Measurements from ENCODE around the gene NCAM1. TPM values are rescaled to one million over a fixed set of nuclear protein-coding genes. Genes with fewer than 3 reads are reported as not detected.

NCAM1 gene
- polyA plus RNA-seq, 4 donors, result 75.0 to 94.3 (median 85.6) TPM

DNA sequence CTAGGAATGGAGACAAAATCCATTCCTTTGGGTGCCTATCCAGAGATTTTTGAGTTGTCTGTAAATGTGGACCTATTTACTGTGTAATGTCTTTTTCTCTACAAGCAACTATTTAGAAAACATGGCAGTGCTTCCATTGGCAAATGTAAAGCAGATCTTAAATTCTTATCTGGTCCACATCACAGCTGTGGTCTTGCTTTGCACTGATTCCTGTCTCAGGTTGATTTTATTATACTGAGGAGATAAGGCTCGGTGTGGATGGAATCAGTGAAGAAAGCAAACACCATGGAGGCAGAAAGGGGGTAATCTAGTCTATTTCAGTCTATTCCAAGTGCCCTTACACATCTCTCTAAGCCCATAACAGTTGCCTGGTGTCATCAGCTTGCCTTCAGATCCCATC, 160.5 kb downstream of the NCAM1 start:
- no peak for DNase-seq (ENCODE audit: low read depth in 4 of 4, low spot score in 2 of 4)

DNA sequence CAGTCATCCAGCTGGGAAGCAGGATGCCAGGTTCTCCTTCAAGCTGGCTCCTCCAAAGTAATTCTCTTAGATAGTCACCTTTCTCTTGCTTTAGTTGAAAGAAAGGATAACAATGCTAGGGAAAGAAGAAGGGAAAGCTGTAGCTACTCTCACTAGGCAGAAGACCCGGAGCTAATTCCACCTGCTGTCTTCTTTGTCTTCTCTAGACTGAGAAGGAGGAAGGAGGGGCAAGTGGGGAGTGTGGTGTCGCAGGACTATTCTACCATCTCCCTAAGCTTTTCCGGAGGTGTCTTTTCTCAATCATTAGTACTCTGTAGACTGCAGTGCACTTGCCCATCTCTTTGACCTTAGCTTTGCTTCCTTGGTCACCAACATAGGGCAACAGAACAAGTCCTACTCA, 162.8 kb downstream of the NCAM1 start:
- DNase-seq (ENCODE audit: low read depth in 4 of 4, low spot score in 2 of 4), result no peak

DNA sequence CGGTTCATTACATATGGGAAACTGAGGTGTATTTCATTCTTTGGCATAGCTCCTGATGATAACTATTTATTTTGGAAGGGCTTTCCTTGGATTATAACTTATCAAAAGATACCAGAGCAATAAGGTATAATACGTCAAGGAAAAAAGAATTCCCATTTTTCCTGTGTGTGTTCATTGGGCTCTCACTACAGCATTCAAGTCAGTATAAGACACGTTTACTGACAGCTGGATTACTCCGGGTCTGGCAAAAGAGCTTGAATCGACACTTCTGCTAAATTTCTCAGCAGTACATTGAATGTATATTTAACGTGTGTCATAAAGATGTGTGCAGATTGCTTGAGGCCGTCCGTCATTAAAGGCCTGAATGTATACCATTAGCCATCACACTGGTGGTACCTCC, 163.4 kb downstream of the NCAM1 start:
- DNase-seq (ENCODE audit: low read depth in 4 of 4, low spot score in 2 of 4), result no peak

DNA sequence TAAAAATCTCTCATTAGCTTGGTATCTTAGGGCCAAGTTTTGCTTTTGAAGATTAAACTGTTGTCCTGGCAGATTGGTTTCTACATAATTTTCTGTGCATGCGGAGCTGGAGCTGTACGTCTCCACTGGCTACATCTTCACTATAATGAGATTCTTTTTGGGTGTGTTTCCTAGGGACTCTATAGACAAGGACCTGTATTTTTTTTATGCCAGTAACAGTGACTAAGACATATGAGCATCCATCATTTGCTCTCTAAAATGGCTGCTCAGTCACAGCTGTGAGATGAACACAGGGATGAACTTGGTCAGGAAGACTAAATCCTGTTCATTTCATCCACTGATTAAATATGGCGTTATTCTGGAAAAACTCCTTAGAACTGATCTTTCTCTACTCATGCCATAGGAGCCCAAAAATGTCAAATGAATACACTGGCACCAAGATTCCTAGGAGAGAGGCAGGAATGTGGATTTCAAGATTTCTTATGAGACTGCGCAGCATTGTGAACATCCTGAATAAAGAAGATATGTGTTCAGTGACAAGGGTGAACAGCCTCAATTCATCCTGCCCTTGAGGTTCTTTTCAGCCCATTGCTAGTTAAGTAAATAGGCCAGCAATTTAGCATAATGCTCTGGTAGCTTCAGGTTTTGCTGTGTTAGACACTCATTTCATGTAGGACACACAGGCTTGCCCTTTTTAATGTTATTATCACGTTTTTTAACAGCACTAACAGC, 168.2 kb downstream of the NCAM1 start:
- DNase-seq (ENCODE audit: low read depth in 4 of 4, low spot score in 2 of 4), result no peak

DNA sequence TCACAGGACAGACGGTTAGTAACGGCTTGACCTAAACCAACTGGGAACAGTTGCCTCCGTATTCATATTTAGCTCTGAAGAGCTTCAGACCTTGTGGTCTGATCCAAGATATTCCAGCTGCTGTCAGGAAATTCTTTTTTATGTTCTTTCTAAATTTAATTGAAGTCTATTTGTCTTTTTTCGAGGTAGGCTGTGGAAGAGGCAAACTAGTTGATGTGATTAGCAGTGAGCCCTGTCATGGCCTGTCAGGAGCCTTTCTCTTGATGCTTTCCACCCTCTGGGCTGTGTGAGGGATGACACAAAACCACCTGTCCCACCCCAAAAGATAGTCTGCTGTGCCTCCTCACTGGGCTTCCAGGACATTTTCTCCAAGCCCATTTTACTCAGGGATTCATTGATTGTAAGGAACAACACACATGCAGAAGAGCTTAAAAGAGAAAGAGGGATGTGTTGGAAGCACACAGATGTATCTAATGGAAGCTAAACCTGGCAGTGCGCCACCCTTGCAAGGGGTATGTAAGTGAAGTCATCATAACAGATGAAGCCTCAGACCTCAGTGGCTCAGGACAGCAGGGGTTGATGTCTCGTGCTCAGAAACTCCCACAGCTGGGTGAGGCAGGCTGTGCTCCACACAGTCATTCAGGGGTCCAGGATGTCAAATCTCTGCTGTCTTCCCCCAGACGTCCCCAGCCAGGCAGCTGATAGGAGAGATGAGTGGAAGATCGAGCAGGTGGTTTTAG, 170.0 kb downstream of the NCAM1 start:
- DNase-seq (ENCODE audit: low read depth in 4 of 4, low spot score in 2 of 4), result no peak

DNA sequence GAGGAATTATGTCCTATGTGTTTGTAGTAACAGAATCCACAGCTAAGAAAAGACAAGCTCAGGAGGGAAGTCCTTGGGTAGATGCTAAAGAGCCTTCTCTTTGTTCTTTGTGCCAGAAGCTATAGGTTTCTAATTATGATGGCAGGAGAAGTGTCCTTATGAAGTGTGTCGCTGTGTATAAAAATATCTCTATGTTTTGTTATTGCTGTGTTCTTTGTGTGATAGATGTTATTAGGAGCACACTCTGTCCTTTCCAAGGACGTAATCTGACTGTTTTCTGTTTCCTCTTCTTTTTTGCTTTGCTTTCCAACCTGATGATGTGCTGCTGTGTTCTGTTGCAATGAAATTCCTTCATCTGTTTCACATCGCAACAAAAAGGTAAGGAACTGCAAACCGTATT, 171.9 kb downstream of the NCAM1 start:
- DNase-seq (ENCODE audit: low read depth in 4 of 4, low spot score in 2 of 4), result no peak

DNA sequence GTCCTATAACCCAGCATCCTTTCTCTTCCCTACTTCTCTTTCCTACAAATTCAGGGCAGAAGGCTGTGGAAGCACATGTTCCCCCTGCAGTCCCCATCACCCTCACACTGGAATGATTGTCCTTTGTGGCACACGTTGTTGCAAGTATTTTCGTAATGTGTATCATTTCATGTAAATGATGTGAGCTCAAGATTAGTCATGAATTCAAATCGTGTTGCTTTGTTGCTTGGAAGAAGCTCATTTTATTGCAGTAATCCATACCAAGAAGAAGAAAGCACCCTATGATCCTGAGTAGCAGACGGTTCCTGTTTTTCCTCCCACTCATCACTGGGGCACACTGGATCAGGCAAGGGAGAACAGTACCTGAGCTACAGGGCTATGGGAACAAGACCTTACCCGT, 173.4 kb downstream of the NCAM1 start:
- no peak for DNase-seq (ENCODE audit: low read depth in 4 of 4, low spot score in 2 of 4)

DNA sequence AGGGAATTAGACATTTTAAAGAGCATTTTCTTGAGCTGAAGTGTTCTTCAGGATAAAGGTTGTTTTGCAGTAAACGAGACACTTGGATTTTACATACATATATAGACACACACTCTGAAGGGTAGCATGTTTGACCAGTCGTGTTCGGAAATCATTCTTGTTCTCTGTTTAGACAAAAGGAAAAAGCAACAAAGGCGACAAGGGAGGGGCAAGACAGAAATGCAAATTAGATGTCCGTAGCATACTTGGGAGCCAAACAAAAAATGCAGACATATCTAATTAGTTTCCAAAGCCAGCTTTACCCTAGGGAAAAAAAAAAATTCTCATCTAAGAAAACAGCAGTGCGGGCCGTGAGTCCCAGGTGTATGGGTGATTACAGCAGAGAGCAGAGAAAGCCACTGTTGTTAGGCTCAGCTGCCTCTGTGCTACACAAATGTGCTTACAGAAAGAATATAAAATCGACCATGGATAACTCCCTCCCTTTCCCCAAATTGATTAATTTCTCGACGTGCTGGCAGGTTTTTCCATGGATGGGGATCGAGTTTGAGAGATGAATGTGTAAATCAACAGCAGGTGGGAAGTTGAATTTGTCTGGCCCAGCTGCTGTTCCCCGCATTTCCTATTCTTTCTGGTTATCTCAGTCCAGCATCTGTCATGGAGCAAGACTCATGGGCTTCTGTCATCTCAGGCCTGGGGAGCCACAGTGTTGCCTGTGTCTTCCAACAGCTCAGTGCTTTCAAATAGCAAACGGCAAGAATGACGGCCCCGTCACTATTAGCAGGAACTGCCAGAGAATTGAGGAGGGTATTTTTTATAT, 176.7 kb downstream of the NCAM1 start:
- no peak for DNase-seq (ENCODE audit: low read depth in 4 of 4, low spot score in 2 of 4)

DNA sequence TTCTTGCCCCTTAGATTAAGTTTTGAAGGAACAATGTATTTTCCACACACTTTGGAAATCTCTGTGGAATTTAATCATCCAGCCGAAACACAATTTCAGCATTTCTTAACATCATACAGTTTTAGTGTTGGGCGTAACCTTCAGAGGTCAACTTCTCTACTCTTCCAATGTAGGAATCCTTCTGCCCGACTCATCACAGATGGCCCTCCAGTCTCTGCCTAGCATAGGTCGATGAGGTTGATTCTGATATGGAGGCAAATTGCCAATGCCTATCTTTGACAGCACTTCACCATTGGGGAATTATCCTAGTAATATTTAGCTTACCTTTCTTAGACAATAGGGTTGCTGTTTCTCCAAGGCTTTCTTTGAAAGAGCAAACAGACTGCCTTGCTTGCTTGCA, 177.5 kb downstream of the NCAM1 start:
- DNase-seq (ENCODE audit: low read depth in 4 of 4, low spot score in 2 of 4), result no peak

DNA sequence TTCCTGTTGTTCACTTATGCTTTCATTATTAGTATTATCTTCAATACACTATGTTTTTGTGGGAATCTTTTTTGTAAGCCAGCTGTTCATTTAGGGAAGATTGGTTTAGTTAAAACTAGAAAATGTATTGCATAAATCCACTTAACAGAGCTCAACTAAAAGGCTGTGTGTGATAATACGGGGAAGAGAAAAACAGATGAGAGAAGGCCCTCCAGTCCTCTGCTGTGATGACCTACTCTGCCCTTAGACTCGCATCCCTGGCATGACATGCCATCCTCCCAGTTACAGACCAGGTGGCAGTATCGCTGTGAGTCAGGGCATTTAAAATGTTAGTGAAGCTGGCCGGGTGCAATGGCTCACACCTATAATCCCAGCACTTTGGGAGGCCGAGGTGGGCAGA, 179.8 kb downstream of the NCAM1 start:
- no peak for DNase-seq (ENCODE audit: low read depth in 4 of 4, low spot score in 2 of 4)

DNA sequence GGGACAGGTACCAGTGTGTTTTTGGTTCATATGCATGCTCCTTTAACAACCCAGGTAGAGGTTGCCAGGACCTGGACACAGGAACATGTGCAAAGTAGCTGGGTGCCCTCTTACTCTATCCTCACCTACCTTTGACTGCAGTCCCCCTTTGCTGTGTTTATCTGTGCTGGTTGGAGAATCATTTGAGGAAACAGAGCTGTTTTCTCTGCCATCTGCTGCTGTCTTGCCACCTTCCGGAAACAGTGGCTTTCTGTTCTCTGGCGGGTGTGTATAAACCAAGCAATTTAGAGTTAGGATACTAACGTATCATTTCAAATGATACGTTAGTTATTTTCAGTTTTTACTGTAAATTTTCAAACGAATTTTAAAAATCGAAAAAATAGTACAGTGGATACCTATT, 181.3 kb downstream of the NCAM1 start:
- DNase-seq (ENCODE audit: low read depth in 4 of 4, low spot score in 2 of 4), result no peak

DNA sequence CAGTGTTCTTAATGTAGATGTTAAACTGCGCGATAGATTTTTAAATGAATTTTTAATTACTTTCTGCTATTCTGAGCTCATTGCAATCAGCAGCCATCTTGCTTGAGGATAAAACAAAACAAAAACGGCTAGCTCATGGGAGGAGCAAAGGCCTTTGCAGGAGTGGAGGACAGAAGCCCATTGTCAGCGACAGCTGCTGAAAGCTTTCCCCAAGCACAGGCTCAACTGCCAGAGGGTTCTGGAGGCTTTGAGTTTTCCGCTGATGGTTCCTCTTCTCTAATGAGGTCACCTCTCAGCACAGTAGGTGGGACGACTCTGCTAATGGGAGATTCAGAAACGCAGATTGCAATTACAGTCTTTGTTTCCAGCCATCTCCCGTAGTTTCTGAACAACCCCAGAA, 186.0 kb downstream of the NCAM1 start:
- DNase-seq (ENCODE audit: low read depth in 4 of 4, low spot score in 2 of 4), result no peak

DNA sequence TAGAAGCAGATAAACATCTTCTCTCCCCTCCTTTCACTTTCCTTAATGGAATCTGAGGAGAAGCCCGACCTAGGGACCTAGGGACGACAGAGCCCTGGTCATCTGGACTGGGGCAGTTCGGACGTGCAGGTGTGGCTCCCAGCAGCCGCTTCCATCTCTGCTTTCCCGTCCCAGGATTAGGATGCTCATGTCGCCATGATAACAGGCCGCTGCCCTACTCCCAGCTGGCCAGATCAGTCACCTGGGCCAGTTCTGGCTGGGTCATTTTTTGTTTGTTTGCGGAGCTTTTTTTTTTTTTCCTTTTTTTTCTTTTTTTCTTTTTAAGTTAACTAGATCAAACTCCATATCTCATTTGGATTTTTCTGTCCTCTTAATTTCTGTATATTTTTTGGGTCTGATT, 186.9 kb downstream of the NCAM1 start:
- no peak for DNase-seq (ENCODE audit: low read depth in 4 of 4, low spot score in 2 of 4)

DNA sequence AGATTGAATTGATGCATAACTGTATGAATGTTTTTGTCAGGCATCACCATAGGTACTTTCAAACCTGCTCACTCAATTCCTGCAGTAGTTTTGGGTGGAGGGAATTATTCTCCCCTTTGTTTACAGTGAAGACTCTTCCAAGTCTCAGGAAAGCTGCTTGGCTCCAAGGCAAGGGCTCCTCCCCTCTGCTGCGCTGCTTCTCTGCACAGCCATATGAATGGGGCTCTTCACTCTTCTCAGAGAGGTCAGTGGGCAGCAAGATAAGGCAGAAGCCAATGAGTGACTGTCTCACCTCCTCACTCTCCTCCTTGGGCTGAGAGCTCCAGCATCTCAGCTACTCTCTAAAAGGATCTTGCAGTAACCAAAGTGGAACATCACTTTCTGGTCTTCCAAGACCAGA, 187.4 kb downstream of the NCAM1 start:
- DNase-seq (ENCODE audit: low read depth in 4 of 4, low spot score in 2 of 4), result no peak

DNA sequence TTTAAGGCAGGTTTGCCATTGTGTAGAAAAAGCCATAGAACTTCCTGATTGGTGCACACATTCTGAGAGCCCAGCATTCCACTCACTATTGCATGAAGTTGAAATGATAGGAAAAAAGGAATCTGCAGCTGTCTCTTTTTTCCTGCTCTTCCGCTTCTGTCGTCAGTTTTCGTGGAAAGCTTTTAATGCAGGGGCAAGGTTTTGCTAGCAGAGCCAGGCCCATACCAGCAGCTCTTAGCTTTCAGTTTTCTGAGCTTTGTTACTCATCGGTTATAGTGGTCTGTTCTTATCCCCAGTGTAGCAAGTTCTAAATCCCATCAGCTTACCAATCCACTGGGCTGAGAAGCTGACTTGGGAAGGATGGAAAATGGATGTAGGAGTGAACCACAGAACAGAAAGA, 190.3 kb downstream of the NCAM1 start:
- DNase-seq (ENCODE audit: low read depth in 4 of 4, low spot score in 2 of 4), result no peak

DNA sequence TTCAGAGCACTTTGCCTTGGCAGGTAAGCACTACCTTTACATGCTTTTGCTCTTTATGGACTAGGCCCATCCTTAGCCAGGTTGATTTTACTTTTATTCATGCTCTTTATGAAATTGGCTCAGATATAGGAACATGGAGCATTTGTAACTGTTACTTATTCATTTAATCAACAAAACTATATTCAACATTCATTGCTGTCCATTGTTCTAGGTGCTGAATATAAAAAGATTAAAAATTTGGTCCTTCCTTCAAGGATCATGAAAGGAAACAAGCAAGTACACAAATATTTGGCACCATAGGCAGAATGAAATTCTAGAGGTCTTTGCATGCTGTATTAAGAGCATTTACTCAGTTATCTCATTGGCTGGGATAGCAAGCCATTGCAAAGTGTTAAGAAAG, 191.3 kb downstream of the NCAM1 start:
- no peak for DNase-seq (ENCODE audit: low read depth in 4 of 4, low spot score in 2 of 4)

DNA sequence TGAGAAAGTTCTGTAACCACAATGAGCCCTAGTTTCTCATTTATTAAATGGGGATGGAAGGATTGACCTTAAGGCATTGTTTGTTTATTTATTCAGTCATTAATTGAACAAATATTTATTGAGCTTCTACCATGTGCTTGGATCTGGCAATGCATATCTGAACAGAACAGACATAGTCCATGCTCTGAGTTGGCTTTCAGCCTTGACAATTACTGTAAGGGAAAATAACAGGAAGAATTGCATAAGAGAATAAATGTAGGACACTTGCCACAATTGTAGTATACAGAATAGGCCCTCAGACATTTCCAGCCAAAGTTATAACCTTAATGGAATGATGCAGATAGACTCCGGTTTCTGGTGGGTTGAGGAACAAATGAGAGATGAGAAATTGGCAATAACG, 192.6 kb downstream of the NCAM1 start:
- no peak for DNase-seq (ENCODE audit: low read depth in 4 of 4, low spot score in 2 of 4)

DNA sequence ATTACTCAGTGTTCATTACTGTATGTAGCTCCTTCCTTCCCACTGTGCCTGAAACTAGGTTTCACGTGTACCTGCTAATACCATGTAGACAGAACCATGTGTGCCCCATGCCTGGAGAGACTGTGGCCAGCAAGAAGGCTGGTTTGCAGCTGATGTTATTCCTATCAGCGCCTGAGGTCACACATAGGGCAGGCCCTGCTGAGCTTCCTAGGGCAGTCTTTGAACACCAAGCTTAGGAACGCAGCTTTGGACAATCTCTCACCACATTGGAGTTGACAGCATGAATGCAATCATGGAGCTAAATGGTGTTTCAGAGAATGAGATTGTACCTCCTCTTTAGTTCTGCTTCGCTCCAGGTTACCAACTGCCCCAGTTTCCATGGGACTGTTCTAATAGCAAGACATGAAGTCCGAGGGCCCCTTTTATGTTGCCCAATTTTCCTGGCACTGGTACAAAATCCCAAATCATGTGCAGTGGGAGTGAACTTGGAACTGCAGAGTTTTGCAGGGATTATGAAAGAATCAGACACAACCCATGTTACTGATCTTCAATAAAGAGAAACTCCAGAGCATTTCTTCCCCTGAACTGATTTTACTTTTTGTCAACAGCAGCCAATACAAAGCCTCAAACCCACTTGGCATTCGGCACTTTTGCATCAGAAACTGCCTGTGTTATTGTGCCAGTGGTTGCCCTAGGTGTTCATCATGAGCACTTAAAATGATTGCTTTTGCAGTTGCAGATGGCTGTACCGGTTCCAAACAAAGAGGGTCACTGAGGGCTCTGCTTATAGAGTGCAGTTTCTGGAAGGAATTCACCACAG, 199.0 kb downstream of the NCAM1 start:
- no peak for DNase-seq (ENCODE audit: low read depth in 4 of 4, low spot score in 2 of 4)

DNA sequence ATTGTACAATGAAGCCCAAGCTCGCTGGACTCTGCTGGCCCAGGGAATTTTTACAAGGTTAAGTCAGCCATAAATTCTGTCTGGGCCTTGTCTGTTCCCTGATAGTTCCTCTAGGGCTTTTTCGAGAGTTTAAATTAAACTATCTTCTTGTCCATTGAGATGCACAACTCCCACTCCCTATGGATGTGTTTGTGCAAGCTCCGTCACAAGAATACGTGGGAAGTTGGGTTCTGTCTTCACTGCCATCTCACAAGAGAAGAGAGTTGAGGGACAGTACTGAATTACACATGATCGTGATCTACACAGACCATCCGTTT, 199.5 kb downstream of the NCAM1 start:
- DNase-seq (ENCODE audit: low read depth in 4 of 4, low spot score in 2 of 4), result no peak

DNA sequence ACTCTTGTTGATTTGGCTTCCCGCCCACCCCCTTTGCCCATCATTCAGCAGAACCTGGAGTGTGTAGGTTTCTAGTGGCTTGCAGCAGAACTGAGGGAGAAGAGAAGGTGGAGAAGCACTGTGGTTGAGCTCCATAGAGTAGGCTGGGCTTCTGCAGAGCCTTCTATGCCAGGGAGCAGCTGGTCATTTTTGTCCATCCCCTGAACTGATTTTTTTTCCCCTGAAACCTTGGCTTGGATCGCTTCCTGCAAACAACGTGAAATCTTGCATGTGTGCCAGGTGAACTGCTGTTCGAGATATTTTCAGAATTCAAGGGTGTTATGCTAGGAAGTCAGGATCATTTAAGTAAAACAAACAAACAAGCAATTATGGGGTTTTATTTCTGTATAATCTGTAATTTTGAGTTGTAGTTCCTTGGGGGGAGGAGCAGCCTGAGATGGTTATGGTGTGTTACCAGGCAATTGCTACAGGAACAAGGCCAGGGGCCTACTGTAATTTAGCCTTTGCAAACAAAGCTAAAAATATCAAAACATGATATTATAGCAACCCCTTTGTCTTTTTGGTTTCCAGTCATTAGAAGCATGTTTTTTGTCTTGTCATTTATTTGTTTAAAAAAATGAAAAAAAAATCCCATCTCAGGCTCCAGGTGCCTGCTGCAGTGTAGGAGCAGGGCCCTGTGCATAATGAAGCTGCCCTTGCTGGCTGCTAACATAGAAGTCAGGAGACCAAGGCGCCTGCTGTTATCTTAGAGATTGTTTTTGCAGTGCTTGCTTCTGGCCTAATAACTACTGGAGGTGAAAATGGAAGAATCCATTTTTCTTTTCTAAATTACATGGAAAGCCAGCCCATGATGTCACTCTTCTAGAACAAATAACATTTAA, 200.7 kb downstream of the NCAM1 start:
- DNase-seq (ENCODE audit: low read depth in 4 of 4, low spot score in 2 of 4), result no peak

All from left renal cortex interstitium (tissue), 4 donors.